GM21526 (cell line): ENCODE measurements around the gene RHBDD3.

ENCODE experiments used
- ATAC-seq: cut with Tn5 transposase; IDR thresholded peaks from one replicate; pipeline ENCODE4 v1.9.1; 2021; ENCODE audit warnings: moderate library complexity; ENCODE audit not compliant: unreplicated experiment, low FRiP score

The RHBDD3 gene

GRCh38 chr22:29270475-29271271, 2.9 kb upstream of the RHBDD3 start:
- no peak for ATAC-seq

- ATAC-seq = no peak
Observed at GRCh38 chr22:29269731-29270474, 2.1 kb upstream of the RHBDD3 start.

GRCh38 chr22:29269230-29269604, 1.4 kb upstream of the RHBDD3 start:
- ATAC-seq = no peak

- peak; percentile 4 for ATAC-seq
Observed at GRCh38 chr22:29268511-29269229, 889 bp upstream of the RHBDD3 start.

- no peak for ATAC-seq
Observed at GRCh38 chr22:29267462-29267857, 321 bp downstream of the RHBDD3 start.

GRCh38 chr22:29266564-29267461, 968 bp downstream of the RHBDD3 start:
- no peak for ATAC-seq

GRCh38 chr22:29265929-29266328, 1.9 kb downstream of the RHBDD3 start:
- no peak for ATAC-seq

- no peak for ATAC-seq
Observed at GRCh38 chr22:29265305-29265704, 2.5 kb downstream of the RHBDD3 start.

- no peak for ATAC-seq
Observed at GRCh38 chr22:29263791-29264276, 3.9 kb downstream of the RHBDD3 start.

- no peak for ATAC-seq
Observed at GRCh38 chr22:29260601-29261315, 7.0 kb downstream of the RHBDD3 start.

- no peak for ATAC-seq
Observed at GRCh38 chr22:29260031-29260560, 7.7 kb downstream of the RHBDD3 start.

GRCh38 chr22:29259253-29259899, 8.4 kb downstream of the RHBDD3 start:
- ATAC-seq = no peak

GRCh38 chr22:29258407-29259252, 9.2 kb downstream of the RHBDD3 start:
- no peak for ATAC-seq

GRCh38 chr22:29257751-29258181, 10.0 kb downstream of the RHBDD3 start:
- no peak for ATAC-seq

GRCh38 chr22:29256606-29257325, 11.0 kb downstream of the RHBDD3 start:
- ATAC-seq = no peak

GRCh38 chr22:29255064-29255621, 12.6 kb downstream of the RHBDD3 start:
- ATAC-seq = no peak

- ATAC-seq = no peak
Observed at GRCh38 chr22:29254286-29254660, 13.5 kb downstream of the RHBDD3 start.
